Spleen (tissue), 11 donors: ENCODE data around the gene NCLN. TPM values are rescaled to one million over a fixed set of nuclear protein-coding genes. Genes with fewer than 3 reads are reported as not detected.
"Not testable (repeated sequence)": the region's sequence is repeated elsewhere in the genome, so short reads cannot be mapped to it uniquely, and the experiment has no call there.

ENCODE experiments used
- DNase-seq: peaks from one replicate; pipeline ENCODE4 v3.0.0-alpha.2; 2020
- H3K27ac ChIP-seq, 8 donors: fragments of 200-600 bp; sonication (generic) in 7 of 8; 1 replicate in 4 of 8; 2 replicates in 4 of 8; pipeline versions ENCODE4 v1.5.0 to v1.8.0; 2016 to 2021; ENCODE audit warnings: inconsistent platforms in 4 of 8, mild to moderate bottlenecking in 4 of 8, moderate library complexity in 1 of 8
- H3K27me3 ChIP-seq, 7 donors: fragments of 200-600 bp; sonication (generic) in 6 of 7; replicated peaks in 1 of 7; 1 replicate in 4 of 7; 2 replicates in 3 of 7; pipeline versions ENCODE4 v1.5.0 to v1.8.0; 2016 to 2021; ENCODE audit warnings: inconsistent platforms in 3 of 7, mild to moderate bottlenecking in 1 of 7
- H3K36me3 ChIP-seq, 6 donors: fragments of 200-600 bp; sonication (generic) in 5 of 6; 1 replicate in 4 of 6; 2 replicates in 2 of 6; pipeline versions ENCODE4 v1.5.0 to v1.8.0; 2016 to 2021; ENCODE audit warnings: inconsistent platforms in 2 of 6
- H3K4me1 ChIP-seq, 6 donors: fragments of 200-600 bp; sonication (generic) in 5 of 6; 1 replicate in 3 of 6; 2 replicates in 3 of 6; pipeline versions ENCODE4 v1.5.0 to v1.8.0; 2016 to 2021; ENCODE audit warnings: inconsistent platforms in 3 of 6
- H3K4me3 ChIP-seq, 8 donors: fragments of 200-600 bp; sonication (generic) in 7 of 8; 1 replicate in 4 of 8; 2 replicates in 4 of 8; pipeline versions ENCODE4 v1.5.0 to v1.8.0; 2016 to 2021; ENCODE audit warnings: inconsistent platforms in 4 of 8, mild to moderate bottlenecking in 4 of 8, moderate library complexity in 2 of 8
- H3K9me3 ChIP-seq, 8 donors: fragments of 200-600 bp; sonication (generic) in 7 of 8; 1 replicate in 4 of 8; 2 replicates in 4 of 8; pipeline versions ENCODE4 v1.5.0 to v1.8.0; 2016 to 2021; ENCODE audit warnings: inconsistent platforms in 4 of 8
- CTCF ChIP-seq, 11 experiments: fragments of 200-600 bp in 7 of 11; fragments of 450-650 bp in 4 of 11; sonication (generic) in 4 of 11; IDR thresholded peaks in 8 of 11; conservative IDR thresholded peaks in 3 of 11; 1 replicate in 7 of 11; 2 replicates in 4 of 11; pipeline versions ENCODE4 v1.4.0 to v1.8.0; 2016 to 2021; ENCODE audit warnings: antibody characterized with exemption in 11 of 11, inconsistent platforms in 4 of 11, mild to moderate bottlenecking in 1 of 11
- POLR2A ChIP-seq, 3 donors: fragments of 450-650 bp; IDR thresholded peaks; one replicate each; pipeline ENCODE4 v1.5.1; 2017; ENCODE audit warnings: antibody characterized with exemption in 3 of 3, mild to moderate bottlenecking in 1 of 3
- POLR2AphosphoS5 ChIP-seq, 3 donors: sonication (generic); formaldehyde crosslinking; IDR thresholded peaks; one replicate each; pipeline ENCODE4 v1.5.1; 2017; ENCODE audit warnings: antibody characterized with exemption in 3 of 3
- WGBS, 5 donors: extraction: QIAGEN DNeasy Blood & Tissue Kit in 3 of 5; methylation state at CpG; one replicate each; pipeline versions ENCODE4 v1.1.5 to v1.1.7; 2013 to 2018; 5-methylcytosine and 5-hydroxymethylcytosine counted together
- intact Hi-C: fragments of 100-400 bp; cut with DNase I; formaldehyde crosslinking; loops from one replicate; pipeline ENCODE4 v1.15.0; 2023; ENCODE audit warnings: low total_unique reads
- polyA plus RNA-seq, 3 donors: library from polyadenylated mRNA; stranded (reverse); fragments of 200-250 nt; gene quantifications; one replicate each; pipeline ENCODE4 v1.2.1, GENCODE V29; 2013
- total RNA-seq, 7 donors: library from RNA; depleted of rRNA in 3 of 7; stranded (reverse); fragments of >200 nt in 3 of 7; fragmentation: NEBNext Ultra II Directional in 4 of 7; extraction: Animal tissue kit (Norgen Biotek cat#: 25700) in 4 of 7; gene quantifications; one replicate each; pipeline versions ENCODE4 v1.1.0 to v1.2.1, GENCODE V29; 2016 to 2021
- donor health status: healthy with polysubstance abuse.
- donor health status: DM: no; HTN: no; CAD: no; lungs with moderate emphysema.
- donor health status: DM: no; HTN: no; CAD: no.
- donor health status: Bipolar disorder and iron deficiency.
- donor health status: healthy.
- donor health status: DM: no; HTN: no; CAD: no.
- donor health status: DM: yes; HTN: yes; CAD: no.

The NCLN gene
- total and polyA plus RNA-seq, 10 donors = 37.8 to 89.5 (median 48.9) TPM

GRCh38 chr19:3152419-3152780, 33.3 kb upstream of the NCLN start:
- intact Hi-C loops = no loop called here
- Histone ChIP-seq H3K27me3 (peaks cover 0 to 7% (median 0%) of the 10 kb centered on the region in 7 donors), H3K9me3 (no peaks in the 10 kb centered on the region), H3K4me3 (no peak overlapping the region), H3K27ac (no peak overlapping the region), H3K36me3 (peaks cover 0 to 54% (median 0%) of the 10 kb centered on the region in 6 donors), H3K4me1 (peaks cover 11 to 19% (median 15%) of the 10 kb centered on the region in 6 donors)
- DNase-seq = peak; percentile 28
- no peak for TF ChIP-seq POLR2A (IDR thresholded peaks at IDR 0.05)
- no peak for TF ChIP-seq CTCF (IDR thresholded peaks at IDR 0.05 in 8 of 11, conservative IDR thresholded peaks at IDR 0.05 in 3 of 11)
- TF ChIP-seq POLR2AphosphoS5 (IDR thresholded peaks at IDR 0.05) = no peak
- WGBS, 5 donors = 89 to 98% (median 92%) methylated on average over 3 of the region's 3 CpGs

GRCh38 chr19:3153286-3154230, 32.2 kb upstream of the NCLN start:
- Histone ChIP-seq H3K4me3 (no peak overlapping the region), H3K36me3 (peaks cover 0 to 61% (median 0%) of the 10 kb centered on the region in 6 donors), H3K27ac (peak overlapping the region in 1 of 8 donors; percentile 83), H3K4me1 (peaks cover 11 to 19% (median 15%) of the 10 kb centered on the region in 6 donors), H3K9me3 (no peaks in the 10 kb centered on the region), H3K27me3 (peaks cover 0 to 7% (median 0%) of the 10 kb centered on the region in 7 donors)
- TF ChIP-seq POLR2AphosphoS5 (IDR thresholded peaks at IDR 0.05) (no peak), CTCF (IDR thresholded peaks at IDR 0.05 in 8 of 11, conservative IDR thresholded peaks at IDR 0.05 in 3 of 11) (no peak), POLR2A (IDR thresholded peaks at IDR 0.05) (no peak)
- 90 to 95% (median 94%) methylated on average over 3 of the region's 3 CpGs for WGBS, 5 donors
- intact Hi-C loops = no loop called here
- no peak for DNase-seq

- Histone ChIP-seq H3K36me3 (peaks cover 0 to 59% (median 0%) of the 10 kb centered on the region in 6 donors), H3K27ac (peak overlapping the region in 6 of 8 donors; percentile 42 to 83 (median 68)), H3K4me1 (peaks cover 11 to 19% (median 15%) of the 10 kb centered on the region in 6 donors), H3K4me3 (peak overlapping the region in 1 of 8 donors; percentile 48)
- H3K27me3 ChIP-seq, H3K9me3 ChIP-seq, intact Hi-C loops, DNase-seq: not testable (repeated sequence)
- 85 to 98% (median 92%) methylated on average over 3 of the region's 3 CpGs for WGBS, 5 donors
These were observed 31.3 kb upstream of the NCLN start for GRCh38 chr19:3154447-3154846.

- DNase-seq = peak; percentile 88
- H3K27me3 ChIP-seq = peaks cover 0 to 1% (median 0%) of the 10 kb centered on the region in 7 donors
- H3K36me3 ChIP-seq = peaks cover 0 to 59% (median 0%) of the 10 kb centered on the region in 6 donors
- TF ChIP-seq POLR2A (IDR thresholded peaks at IDR 0.05) (no peak), POLR2AphosphoS5 (IDR thresholded peaks at IDR 0.05) (peak; percentile 47 to 93 (median 75))
- H3K9me3 ChIP-seq = peaks cover 0 to 5% (median 0%) of the 10 kb centered on the region in 8 donors
- intact Hi-C loops = no loop called here
- peak overlapping the region in 1 of 8 donors; percentile 48 for H3K4me3 ChIP-seq
- peak overlapping the region in 6 of 8 donors; percentile 42 to 83 (median 68) for H3K27ac ChIP-seq
- WGBS, 5 donors = 32 to 45% (median 33%) methylated on average over 20 to 21 of the region's 21 CpGs
- peaks cover 11 to 19% (median 15%) of the 10 kb centered on the region in 6 donors for H3K4me1 ChIP-seq
These were observed 30.6 kb upstream of the NCLN start for GRCh38 chr19:3154957-3155736.
